Heart right ventricle (tissue), 16 donors: Measurements from ENCODE around the gene EDEM1. TPM values are rescaled to one million over a fixed set of nuclear protein-coding genes. Genes with fewer than 3 reads are reported as not detected.

Experiments used
- ATAC-seq, 8 donors: fragments of 200-7000 bp; cut with Tn5 transposase; one replicate each; pipeline ENCODE4 v1.9.1; 2020; ENCODE audit warnings: mild to moderate bottlenecking in 8 of 8, moderate library complexity in 8 of 8, moderate number of reproducible peaks in 1 of 8
- DNase-seq, 2 donors: peaks; one replicate each; pipeline ENCODE4 v3.0.0-alpha.2; 2020
- H3K27ac ChIP-seq, 10 donors: fragments of 200-600 bp; sonication (generic) in 2 of 10; one replicate each; pipeline versions ENCODE4 v1.5.0 to v1.8.0; 2020 to 2022; ENCODE audit warnings: mild to moderate bottlenecking in 3 of 10
- H3K27me3 ChIP-seq, 7 donors: fragments of 200-600 bp; one replicate each; pipeline ENCODE4 v1.8.0; 2021 to 2022; ENCODE audit warnings: mild to moderate bottlenecking in 2 of 7
- H3K36me3 ChIP-seq, 9 donors: fragments of 200-600 bp; sonication (generic) in 1 of 9; one replicate each; pipeline versions ENCODE4 v1.5.0 to v1.8.0; 2020 to 2022; ENCODE audit warnings: mild to moderate bottlenecking in 2 of 9
- H3K4me1 ChIP-seq, 9 donors: fragments of 200-600 bp; sonication (generic) in 1 of 9; one replicate each; pipeline versions ENCODE4 v1.5.0 to v1.8.0; 2020 to 2022; ENCODE audit warnings: mild to moderate bottlenecking in 4 of 9
- H3K4me3 ChIP-seq, 10 donors: fragments of 200-600 bp; sonication (generic) in 2 of 10; one replicate each; pipeline versions ENCODE4 v1.5.0 to v1.8.0; 2020 to 2022; ENCODE audit warnings: mild to moderate bottlenecking in 7 of 10, moderate library complexity in 2 of 10
- H3K9me3 ChIP-seq, 11 donors: fragments of 200-600 bp in 10 of 11; sonication (generic) in 2 of 11; one replicate each; pipeline versions ENCODE4 v1.5.0 to v1.8.0; 2013 to 2022; ENCODE audit warnings: mild to moderate bottlenecking in 2 of 11, control low read depth in 1 of 11, moderate library complexity in 1 of 11
- CTCF ChIP-seq, 9 donors: fragments of 200-600 bp; sonication (generic) in 2 of 9; IDR thresholded peaks; one replicate each; pipeline versions ENCODE4 v1.5.0 to v1.8.0; 2021 to 2022; ENCODE audit warnings: antibody characterized with exemption in 9 of 9, mild to moderate bottlenecking in 5 of 9, moderate library complexity in 1 of 9
- WGBS, 2 donors: extraction: QIAGEN DNeasy Blood & Tissue Kit; methylation state at CpG; one replicate each; pipeline ENCODE4 v1.1.7; 2013; ENCODE audit warnings: inconsistent platforms in 1 of 2; 5-methylcytosine and 5-hydroxymethylcytosine counted together
- intact Hi-C, 10 donors: fragments of 100-400 bp; cut with DNase I; formaldehyde crosslinking; loops; one replicate each; pipeline versions ENCODE4 v1.11.1 to v1.14.2; 2022
- polyA plus RNA-seq, 2 donors: library from polyadenylated mRNA; stranded (reverse); fragments of 200-250 nt; gene quantifications; one replicate each; pipeline ENCODE4 v1.2.3, GENCODE V29; 2013
- total RNA-seq, 10 donors: library from RNA; stranded (reverse); fragmentation: NEBNext Ultra II Directional in 3 of 10; extraction: Animal tissue kit (Norgen Biotek cat#: 25700) in 3 of 10; gene quantifications; one replicate each; pipeline versions ENCODE4 v1.2.1 to v1.2.4, GENCODE V29; 2021 to 2023
- donor health status: Arrhythmogenic right ventricular cardiomyopathy.
- donor health status: ischemic (EF 13 %, LVEDD 7.1; RV severe dilation, severe dysfunction).
- donor health status: healthy with polysubstance abuse.
- donor health status: DM: no; HTN: yes; CAD: no.
- donor health status: DM: no; HTN: no; CAD: no.
- donor health status: ischemic (EF 25% LVEDD 6.9; RV normal size, moderate dysfunction).
- donor health status: ischemic (EF 25% LVEDD 5.7; RV mildly dilated, moderate dysfunction).
- donor health status: healthy.
- donor health status: DM: yes; HTN: yes; CAD: no.
- donor health status: Ischemic cardiomyopathy.
- donor health status: ischemic (EF 35%, LVEDD 5.7; RV mildly dilated, moderate dysfunction).
- donor health status: nonischemic (EF 11% LVEDD 7.7; RV severe dilation, severe dysfunction).
- donor health status: DM: yes; HTN: yes; CAD: no.
- donor health status: PGD.
- donor health status: ischemic (EF 29% LVEDD 5.4; RV normal size, mild dysfunction).
- donor health status: nonischemic (EF 23%, LVEDD 6.1; RV moderate dilation, normal function).

The EDEM1 gene
- total and polyA plus RNA-seq, 12 donors = 2.2 to 19.0 (median 9.1) TPM

DNA sequence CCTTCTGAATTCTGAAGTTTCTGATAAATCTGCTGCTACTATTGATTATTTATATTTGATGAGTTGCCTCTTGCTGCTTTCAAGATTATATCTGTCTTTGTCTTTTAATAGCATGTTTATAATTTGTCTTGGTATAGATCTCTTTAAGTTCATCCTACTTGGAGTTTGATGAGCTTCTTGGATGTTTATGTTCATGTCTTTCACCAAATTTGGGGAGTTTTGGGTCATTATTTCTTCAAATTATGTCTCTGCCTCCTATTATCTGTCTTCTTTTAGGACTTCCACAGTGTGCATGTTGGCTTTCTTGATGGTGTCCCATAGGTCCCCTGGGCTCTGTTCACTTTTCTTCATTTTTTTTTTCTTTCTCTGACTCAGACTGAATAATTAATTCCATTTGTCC lies 32.3 kb upstream of the EDEM1 start:
- ATAC-seq (no peak), DNase-seq (no peak)
- Histone ChIP-seq H3K36me3 (no peaks in the 10 kb centered on the region), H3K4me3 (no peak overlapping the region), H3K4me1 (peaks cover 0 to 31% (median 10%) of the 10 kb centered on the region in 9 donors), H3K27ac (no peak overlapping the region), H3K27me3 (no peaks in the 10 kb centered on the region), H3K9me3 (no peaks in the 10 kb centered on the region)
- intact Hi-C loops = no loop called here
- no peak for TF ChIP-seq CTCF (IDR thresholded peaks at IDR 0.05)

DNA sequence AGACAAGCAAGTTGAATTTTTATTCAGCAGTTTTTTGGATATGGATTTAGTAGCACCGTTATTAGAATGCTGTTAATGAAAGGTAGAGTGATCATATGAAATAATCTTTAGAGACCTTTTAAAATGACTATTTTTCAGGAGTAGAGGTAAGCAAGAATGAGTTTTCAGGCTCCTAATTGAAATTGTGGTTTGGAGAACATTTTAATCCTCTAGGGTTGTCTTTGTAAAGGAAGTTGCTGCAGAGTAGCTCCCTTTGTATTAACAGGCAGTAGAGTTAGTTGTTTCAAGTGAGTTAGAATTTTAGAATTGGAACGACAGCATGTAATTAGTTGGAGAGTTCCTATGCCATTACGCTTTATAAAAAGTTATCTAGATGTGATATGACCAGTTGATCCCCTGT lies 27.2 kb upstream of the EDEM1 start:
- DNase-seq = no peak
- intact Hi-C loops = no loop called here
- no peak for TF ChIP-seq CTCF (IDR thresholded peaks at IDR 0.05)
- Histone ChIP-seq H3K9me3 (no peaks in the 10 kb centered on the region), H3K4me1 (peaks cover 0 to 60% (median 31%) of the 10 kb centered on the region in 9 donors), H3K4me3 (no peak overlapping the region), H3K27me3 (no peaks in the 10 kb centered on the region), H3K27ac (no peak overlapping the region), H3K36me3 (no peaks in the 10 kb centered on the region)
- ATAC-seq = peak in 1 of 8 donors; percentile 4
- WGBS, 2 donors = 67 to 73% methylated on average over 3 of the region's 3 CpGs

DNA sequence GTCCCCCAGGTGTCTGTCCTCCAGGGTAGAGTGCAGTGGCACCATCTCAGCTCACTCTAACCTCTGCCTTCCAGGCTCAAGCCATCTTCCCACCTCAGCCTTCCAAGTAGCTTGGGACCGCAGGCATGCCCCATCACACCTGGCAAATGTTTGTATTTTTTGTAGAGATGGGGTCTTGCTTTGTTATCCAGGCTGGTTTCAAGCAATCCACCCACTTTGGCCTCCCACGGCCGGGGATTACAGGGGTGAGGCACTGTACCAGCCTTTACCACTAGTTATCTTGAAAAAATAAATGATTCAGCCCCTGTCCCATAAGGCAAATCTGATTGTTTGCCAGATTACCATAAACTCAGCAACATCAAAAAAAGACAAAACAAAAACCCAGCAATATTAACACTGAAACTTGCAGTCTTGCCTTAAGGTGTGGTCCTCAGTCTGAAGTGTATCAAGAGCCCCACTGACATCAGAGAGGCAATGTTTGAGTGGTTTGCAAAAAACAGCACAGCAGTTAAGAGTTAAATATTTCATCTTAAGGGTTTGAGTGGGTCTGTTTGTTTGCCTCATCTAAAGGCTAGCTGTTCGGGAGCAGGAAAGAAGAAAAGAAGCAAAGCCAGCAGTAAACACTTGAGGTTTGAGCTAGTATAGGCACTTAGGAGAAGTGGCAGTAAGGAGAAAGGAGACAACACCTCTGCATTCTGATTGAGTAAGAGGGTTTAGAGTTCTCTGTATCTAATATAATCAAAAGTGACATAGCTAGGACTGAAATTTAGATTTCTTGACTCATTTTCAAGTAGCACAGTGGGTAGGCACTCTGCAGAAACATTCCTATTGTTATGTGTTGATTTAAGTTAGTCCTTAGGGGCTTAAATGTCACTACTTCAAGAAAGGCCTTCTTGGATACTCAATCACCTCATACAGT lies 26.3 kb upstream of the EDEM1 start:
- WGBS, 2 donors = 70 to 76% methylated on average over 4 of the region's 4 CpGs

DNA sequence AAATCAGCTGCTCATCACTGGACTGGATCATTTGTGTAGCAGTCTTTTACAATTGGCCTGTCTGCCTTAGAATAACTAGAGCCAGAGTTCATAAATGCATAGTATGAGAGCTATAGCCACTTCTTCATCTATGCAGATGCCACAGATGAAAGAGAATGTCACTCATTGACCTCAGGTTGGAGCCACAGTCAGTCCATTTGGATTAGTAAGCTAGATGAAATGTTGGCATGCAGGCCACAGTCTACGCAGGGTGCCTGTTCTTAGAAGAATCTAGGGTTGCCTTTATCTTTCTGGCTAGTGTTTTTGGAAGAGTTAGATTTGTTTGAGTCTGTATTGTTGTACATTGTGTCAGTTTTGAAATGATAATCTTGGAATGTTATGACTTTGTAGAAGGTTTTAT lies 25.4 kb upstream of the EDEM1 start:
- intact Hi-C loops = no loop called here
- peak in 5 of 8 donors; percentile 46 to 77 (median 69) for ATAC-seq
- 43 to 56% methylated on average over 1 of the region's 1 CpG for WGBS, 2 donors

More for the DNA sequence above, 26.3 kb upstream of the EDEM1 start:
- peaks cover 0 to 68% (median 35%) of the 10 kb centered on the region in 9 donors for H3K4me1 ChIP-seq
- DNase-seq (no peak), ATAC-seq (no peak)
- no peak overlapping the region for H3K27ac ChIP-seq
- H3K4me3 ChIP-seq = no peak overlapping the region
- no peak for TF ChIP-seq CTCF (IDR thresholded peaks at IDR 0.05)
- intact Hi-C loops = no loop called here
- no peaks in the 10 kb centered on the region for H3K9me3 ChIP-seq
- no peaks in the 10 kb centered on the region for H3K27me3 ChIP-seq
- no peaks in the 10 kb centered on the region for H3K36me3 ChIP-seq

More for the DNA sequence above, 25.4 kb upstream of the EDEM1 start:
- Histone ChIP-seq H3K36me3 (no peaks in the 10 kb centered on the region), H3K4me1 (peaks cover 0 to 75% (median 40%) of the 10 kb centered on the region in 9 donors), H3K27ac (no peak overlapping the region), H3K4me3 (no peak overlapping the region), H3K9me3 (no peaks in the 10 kb centered on the region), H3K27me3 (no peaks in the 10 kb centered on the region)
- TF ChIP-seq CTCF (IDR thresholded peaks at IDR 0.05) = no peak
- DNase-seq = no peak
